Liver (tissue), 9 donors: Measurements from ENCODE around the gene ANO7. TPM values are rescaled to one million over a fixed set of nuclear protein-coding genes. Genes with fewer than 3 reads are reported as not detected.
A peak's percentile ranks its signal among the peaks of the same experiment; 100 is the strongest.

Experiments
- DNase-seq: peaks from one replicate; pipeline ENCODE4 v3.0.0-alpha.2; 2017; ENCODE audit warnings: low spot score
- H3K27ac ChIP-seq, 2 donors: one replicate each; pipeline ENCODE4 v1.7.0; 2013; ENCODE audit warnings: inconsistent platforms in 2 of 2, low read length in 2 of 2, control low read depth in 1 of 2, low read depth in 1 of 2, mild to moderate bottlenecking in 1 of 2
- H3K27me3 ChIP-seq, 4 donors: one replicate each; pipeline versions ENCODE4 v1.6.1 to v1.7.0; 2013; ENCODE audit warnings: low read length in 3 of 4, inconsistent platforms in 1 of 4, mild to moderate bottlenecking in 1 of 4, moderate library complexity in 1 of 4; ENCODE audit not compliant: control insufficient read depth in 4 of 4, insufficient read depth in 4 of 4
- H3K36me3 ChIP-seq, 4 donors: one replicate each; pipeline versions ENCODE4 v1.6.1 to v1.7.0; 2013; ENCODE audit warnings: low read length in 3 of 4, mild to moderate bottlenecking in 3 of 4, low read depth in 1 of 4, moderate library complexity in 1 of 4; ENCODE audit not compliant: control insufficient read depth in 4 of 4, insufficient read depth in 3 of 4
- H3K4me1 ChIP-seq, 4 donors: one replicate each; pipeline versions ENCODE4 v1.6.1 to v1.7.0; 2013; ENCODE audit warnings: low read length in 3 of 4, mild to moderate bottlenecking in 3 of 4, moderate library complexity in 1 of 4; ENCODE audit not compliant: control insufficient read depth in 4 of 4, insufficient read depth in 4 of 4
- H3K4me3 ChIP-seq, 3 donors: one replicate each; pipeline versions ENCODE4 v1.6.1 to v1.7.0; 2013; ENCODE audit warnings: low read length in 3 of 3, control low read depth in 1 of 3, low read depth in 1 of 3, mild to moderate bottlenecking in 1 of 3
- H3K9ac ChIP-seq, 2 donors: one replicate each; pipeline ENCODE4 v1.7.0; 2013; ENCODE audit warnings: low read length in 2 of 2, mild to moderate bottlenecking in 2 of 2, moderate library complexity in 2 of 2, control low read depth in 1 of 2, low read depth in 1 of 2
- H3K9me3 ChIP-seq, 4 donors: one replicate each; pipeline versions ENCODE4 v1.6.1 to v1.7.0; 2013; ENCODE audit warnings: low read length in 3 of 4; ENCODE audit not compliant: control insufficient read depth in 4 of 4
- ATF3 ChIP-seq: IDR thresholded peaks from 2 replicates; pipeline ENCODE4 v1.6.1; 2016; ENCODE audit warnings: antibody characterized with exemption
- CTCF ChIP-seq: fragments of 150-350 bp; IDR thresholded peaks from 2 replicates; pipeline ENCODE4 v1.5.1; 2017; ENCODE audit warnings: improper control_type of control experiment, low read depth, low read length; ENCODE audit not compliant: missing input control
- EGR1 ChIP-seq, 2 donors: IDR thresholded peaks; 2 replicates each; pipeline ENCODE4 v1.6.1; 2016 to 2018; ENCODE audit warnings: antibody characterized with exemption in 2 of 2, low read depth in 2 of 2
- FOXA1 ChIP-seq: IDR thresholded peaks from 2 replicates; pipeline ENCODE4 v1.6.1; 2016; ENCODE audit warnings: antibody characterized with exemption
- FOXA2 ChIP-seq: IDR thresholded peaks from 2 replicates; pipeline ENCODE4 v1.6.1; 2016; ENCODE audit warnings: antibody characterized with exemption
- GABPA ChIP-seq, 2 donors: IDR thresholded peaks in 1 of 2; conservative IDR thresholded peaks in 1 of 2; 2 replicates each; pipeline ENCODE4 v1.6.1; 2016; ENCODE audit warnings: antibody characterized with exemption in 2 of 2, mild to moderate bottlenecking in 1 of 2, moderate library complexity in 1 of 2
- HNF4A ChIP-seq, 2 donors: conservative IDR thresholded peaks; 2 replicates each; pipeline ENCODE4 v1.6.1; 2016; ENCODE audit warnings: antibody characterized with exemption in 2 of 2, mild to moderate bottlenecking in 2 of 2
- HNF4G ChIP-seq: IDR thresholded peaks from 2 replicates; pipeline ENCODE4 v1.6.1; 2016; ENCODE audit warnings: antibody characterized with exemption
- JUND ChIP-seq, 2 donors: IDR thresholded peaks; 2 replicates each; pipeline ENCODE4 v1.6.1; 2016; ENCODE audit warnings: antibody characterized with exemption in 2 of 2
- MAX ChIP-seq: IDR thresholded peaks from 2 replicates; pipeline ENCODE4 v1.6.1; 2016; ENCODE audit warnings: antibody characterized with exemption
- NR2F2 ChIP-seq: IDR thresholded peaks from 2 replicates; pipeline ENCODE4 v1.6.1; 2016; ENCODE audit warnings: antibody characterized with exemption
- RAD21 ChIP-seq, 2 donors: IDR thresholded peaks; 2 replicates each; pipeline ENCODE4 v1.6.1; 2016; ENCODE audit warnings: antibody characterized with exemption in 2 of 2, mild to moderate bottlenecking in 2 of 2
- REST ChIP-seq: IDR thresholded peaks from 2 replicates; pipeline ENCODE4 v1.6.1; 2016; ENCODE audit warnings: antibody characterized with exemption, mild to moderate bottlenecking
- RXRA ChIP-seq, 2 donors: IDR thresholded peaks; 2 replicates each; pipeline ENCODE4 v1.6.1; 2017 to 2018; ENCODE audit warnings: antibody characterized with exemption in 2 of 2, mild to moderate bottlenecking in 1 of 2
- SP1 ChIP-seq: IDR thresholded peaks from 2 replicates; pipeline ENCODE4 v1.6.1; 2018; ENCODE audit warnings: antibody characterized with exemption, mild to moderate bottlenecking
- TAF1 ChIP-seq: conservative IDR thresholded peaks from 2 replicates; pipeline ENCODE4 v1.6.1; 2016; ENCODE audit warnings: antibody characterized with exemption, mild to moderate bottlenecking
- YY1 ChIP-seq: IDR thresholded peaks from 2 replicates; pipeline ENCODE4 v1.6.1; 2016; ENCODE audit warnings: antibody characterized with exemption, mild to moderate bottlenecking
- ZBTB33 ChIP-seq: IDR thresholded peaks from 2 replicates; pipeline ENCODE4 v1.6.1; 2016; ENCODE audit warnings: antibody characterized with exemption
- WGBS: extraction: QIAGEN DNeasy Blood & Tissue Kit; methylation state at CpG from one replicate; pipeline ENCODE4 v1.1.7; 2013; 5-methylcytosine and 5-hydroxymethylcytosine counted together
- polyA plus RNA-seq, 2 donors: library from polyadenylated mRNA; stranded (reverse) in 1 of 2; unstranded in 1 of 2; fragments of 200-250 nt in 1 of 2; fragments of >200 nt in 1 of 2; fragmentation: Nextera tagmentation in 1 of 2; extraction: Ambion mirVana in 1 of 2; gene quantifications; one replicate each; pipeline versions ENCODE4 v1.2.1 to v1.2.3, GENCODE V29; 2013 to 2015
- total RNA-seq, 2 donors: library from RNA; depleted of rRNA; stranded (reverse); fragments of >200 nt; gene quantifications; one replicate each; pipeline ENCODE4 v1.2.3, GENCODE V29; 2014
- donor health status: healthy.
- donor health status: healthy.
- donor health status: healthy.
- donor health status: healthy.
- donor health status: healthy.

Gene ANO7
- total and polyA plus RNA-seq, 4 donors = 0.25 to 0.70 (median 0.45) TPM

GRCh38 chr2:241271706-241272302, 83.3 kb downstream of the ANO7 start:
- DNase-seq = peak; percentile 68
- Histone ChIP-seq H3K9ac (peak overlapping the region; percentile 90 to 95), H3K27ac (peak overlapping the region; percentile 93 to 94), H3K9me3 (no peaks in the 10 kb centered on the region), H3K4me1 (peaks cover 6 to 51% (median 39%) of the 10 kb centered on the region in 4 donors), H3K27me3 (no peaks in the 10 kb centered on the region), H3K36me3 (peaks cover 2 to 11% (median 6%) of the 10 kb centered on the region in 4 donors), H3K4me3 (peak overlapping the region; percentile 90 to 95 (median 92))
- peak; percentile 44 for TF ChIP-seq SP1
- no peak for TF ChIP-seq FOXA2
- no peak for TF ChIP-seq ATF3
- peak in 1 of 2 donors; percentile 39 for TF ChIP-seq HNF4A (conservative IDR thresholded peaks at IDR 0.05)
- TF ChIP-seq EGR1 (IDR thresholded peaks at IDR 0.05; ENCODE audit: low read depth in 2 of 2) = no peak
- TF ChIP-seq HNF4G = no peak
- TF ChIP-seq NR2F2 = no peak
- peak; percentile 77 for TF ChIP-seq REST
- peak; percentile 39 for TF ChIP-seq ZBTB33
- no peak for TF ChIP-seq TAF1
- TF ChIP-seq RXRA (IDR thresholded peaks at IDR 0.05) = peak; percentile 27 to 52
- TF ChIP-seq YY1 = peak; percentile 94
- no peak for TF ChIP-seq JUND (IDR thresholded peaks at IDR 0.05)
- TF ChIP-seq MAX = peak; percentile 98
- peak in 1 of 2 donors; percentile 17 for TF ChIP-seq GABPA (IDR thresholded peaks at IDR 0.05 in 1 of 2, conservative IDR thresholded peaks at IDR 0.05 in 1 of 2)
- no peak for TF ChIP-seq FOXA1
- TF ChIP-seq CTCF = no peak
- peak; percentile 60 to 62 for TF ChIP-seq RAD21 (IDR thresholded peaks at IDR 0.05)
- WGBS = 1% methylated on average over 37 of the region's 37 CpGs
